K562 (cell line): ENCODE data around the gene MCM6. TPM values are rescaled to one million over a fixed set of nuclear protein-coding genes. Genes with fewer than 3 reads are reported as not detected.
A peak's percentile ranks its signal among the peaks of the same experiment; 100 is the strongest.

Experiments
- ATAC-seq: fragments of 200-7000 bp; cut with Tn5 transposase; 3 replicates; pipeline ENCODE4 v1.9.1; 2020; ENCODE audit warnings: moderate library complexity
- BruUV-seq: library from RNA; stranded (reverse); fragments of 400-500 nt; replicated peaks from 2 replicates; lab custom pipeline; 2021; lab: Mats Ljungman, UMichigan
- CTCF ChIA-PET: fragments of 300-600 bp; formaldehyde crosslinking; extraction: SDS; loops from one replicate; lab custom pipeline; 2021; ENCODE audit warnings: low intra/inter-chr PET ratio; lab: Yijun Ruan, JAX
- POLR2A ChIA-PET: fragments of 300-600, 350-650 bp; sonication (Branson Sonifier 250); formaldehyde crosslinking; extraction: SDS; loops from one replicate; lab custom pipeline; 2021; ENCODE audit warnings: antibody characterized with exemption, inconsistent platforms; lab: Yijun Ruan, JAX
- DNase-seq, 4 experiments: peaks; one replicate each; pipeline versions ENCODE4 v3.0.0 to v3.0.0-alpha.2; 2011 to 2018; ENCODE audit warnings: low spot score in 3 of 4, mixed read lengths in 3 of 4; ENCODE audit errors: extremely low read depth in 1 of 4
- FAIRE-seq: peaks from 2 replicates; lab custom pipeline; 2011; peaks lifted over from hg19 to GRCh38; lab: Jason Lieb, UNC
- H2AFZ ChIP-seq: 2 replicates; pipeline ENCODE4 v1.6.0; 2011; ENCODE audit warnings: low read depth, low read length, control low read depth, inconsistent platforms
- H3K27ac ChIP-seq: fragments of 200-600 bp; 3 replicates; pipeline ENCODE4 v1.8.0; 2011; ENCODE audit warnings: low read depth, mild to moderate bottlenecking, control low read depth, inconsistent platforms, low read length, moderate library complexity, mixed read lengths; ENCODE audit errors: extremely low read depth
- H3K27me3 ChIP-seq, 2 experiments: fragments of 300-600 bp in 1 of 2; 2 replicates in 1 of 2; 3 replicates in 1 of 2; pipeline versions ENCODE4 v1.6.0 to v1.8.0; 2011; ENCODE audit warnings: inconsistent platforms in 2 of 2, low read length in 2 of 2, mild to moderate bottlenecking in 1 of 2, mixed read lengths in 1 of 2, moderate library complexity in 1 of 2; ENCODE audit not compliant: control insufficient read depth in 2 of 2, insufficient read depth in 2 of 2
- H3K36me3 ChIP-seq: fragments of 300-600 bp; 3 replicates; pipeline ENCODE4 v1.8.0; 2011; ENCODE audit warnings: mild to moderate bottlenecking, low read length, inconsistent platforms; ENCODE audit not compliant: control insufficient read depth, insufficient read depth
- H3K4me1 ChIP-seq, 2 experiments: fragments of 200-600 bp in 1 of 2; replicated peaks in 1 of 2; 2 replicates in 1 of 2; 3 replicates in 1 of 2; pipeline versions ENCODE4 v1.5.1 to v1.8.0; 2011; ENCODE audit warnings: inconsistent platforms in 2 of 2, low read length in 2 of 2, mild to moderate bottlenecking in 1 of 2, mixed read lengths in 1 of 2, moderate library complexity in 1 of 2; ENCODE audit not compliant: control insufficient read depth in 2 of 2, insufficient read depth in 2 of 2
- H3K4me2 ChIP-seq: 2 replicates; pipeline ENCODE4 v1.6.1; 2011; ENCODE audit warnings: low read length, control low read depth, inconsistent platforms, mixed read lengths; ENCODE audit not compliant: insufficient read depth
- H3K4me3 ChIP-seq: fragments of 200-600 bp; sonication (generic), shearing (Covaris generic); 2 replicates; pipeline ENCODE4 v1.5.1; 2016; ENCODE audit warnings: control low read depth, inconsistent platforms
- H3K79me2 ChIP-seq: fragments of 200-600 bp; 3 replicates; pipeline ENCODE4 v1.8.0; 2011; ENCODE audit warnings: low read length, inconsistent platforms; ENCODE audit not compliant: control insufficient read depth, insufficient read depth
- H3K9ac ChIP-seq, 2 experiments: 2 replicates each; pipeline versions ENCODE4 v1.6.0 to v1.6.1; 2011; ENCODE audit warnings: low read depth in 2 of 2, low read length in 2 of 2, control low read depth in 1 of 2, inconsistent platforms in 1 of 2, mild to moderate bottlenecking in 1 of 2, mixed read lengths in 1 of 2; ENCODE audit not compliant: insufficient read depth in 1 of 2
- H3K9me1 ChIP-seq: one replicate; pipeline ENCODE4 v1.6.0; 2011; ENCODE audit warnings: inconsistent platforms, mild to moderate bottlenecking, low read length, moderate library complexity; ENCODE audit not compliant: control insufficient read depth, insufficient read depth
- H3K9me3 ChIP-seq: replicated peaks from 2 replicates; pipeline ENCODE4 v1.5.1; 2011; ENCODE audit warnings: low read depth, low read length, inconsistent platforms; ENCODE audit not compliant: control insufficient read depth, insufficient read depth
- H4K20me1 ChIP-seq: replicated peaks from 2 replicates; pipeline ENCODE4 v1.6.1; 2011; ENCODE audit warnings: low read length, inconsistent platforms, mixed read lengths; ENCODE audit not compliant: control insufficient read depth, insufficient read depth
- CBX3 ChIP-seq, 2 experiments: IDR thresholded peaks; 1 replicate in 1 of 2; 2 replicates in 1 of 2; pipeline ENCODE4 v1.6.1; 2012; ENCODE audit warnings: inconsistent platforms in 2 of 2, low read length in 2 of 2, borderline replicate concordance in 1 of 2, control low read depth in 1 of 2
- CBX5 ChIP-seq: IDR thresholded peaks from 2 replicates; pipeline ENCODE4 v1.6.1; 2014; ENCODE audit warnings: low read depth, borderline replicate concordance
- WGBS: fragments of 100-300 bp; shearing (Covaris generic); methylation state at CpG from one replicate; pipeline ENCODE4 v1.1.6; 2016; ENCODE audit warnings: low coverage, mixed read lengths; ENCODE audit not compliant: insufficient coverage; ENCODE audit errors: missing lambda C conversion rate; 5-methylcytosine and 5-hydroxymethylcytosine counted together
- in situ Hi-C: fragments of 300-500 bp; cut with MboI; formaldehyde crosslinking; loops from 4 replicates; pipeline ENCODE4 v1.15.0; 2018; ENCODE audit warnings: inconsistent platforms, mixed read lengths
- intact Hi-C: fragments of 100-400 bp; cut with micrococcal nuclease; formaldehyde crosslinking; loops from 2 replicates; pipeline ENCODE4 v1.14.2; 2022
- polyA plus RNA-seq, 8 experiments: library from polyadenylated mRNA; depleted of rRNA in 4 of 8; stranded (reverse) in 5 of 8; unstranded in 3 of 8; fragments of >200 nt; fragmentation: Nextera tagmentation in 2 of 8; fragmentation: Illumina TruSeq in 1 of 8; extraction: Ambion mirVana in 2 of 8; extraction: Trizol in 1 of 8; gene quantifications; 2 replicates each; pipeline versions ENCODE4 v1.2.1 to v1.2.3, GENCODE V29; 2011 to 2014; ENCODE audit warnings: inconsistent platforms in 1 of 8, missing spikeins in 1 of 8
- total RNA-seq, 7 experiments: library from RNA; depleted of rRNA in 6 of 7; stranded (reverse); fragments of >200 nt in 6 of 7; fragmentation: Illumina TruSeq in 2 of 7; extraction: Trizol in 2 of 7; gene quantifications; 2 replicates each; pipeline versions ENCODE4 v1.2.1 to v1.2.3, GENCODE V29; 2011 to 2021; ENCODE audit warnings: low replicate concordance in 1 of 7
- TF ChIP-seq, protein P1 (sequence below): fragments of 450-650 bp; IDR thresholded peaks from 2 replicates; pipeline ENCODE4 v1.6.1; 2017; ENCODE audit warnings: antibody characterized with exemption, mild to moderate bottlenecking
- TF ChIP-seq, protein P2 (sequence below), 2 experiments: IDR thresholded peaks; 2 replicates each; pipeline ENCODE4 v1.6.1; 2011; ENCODE audit warnings: borderline replicate concordance in 1 of 2, control low read depth in 1 of 2, low read depth in 1 of 2, low read length in 1 of 2, mild to moderate bottlenecking in 1 of 2, mixed read lengths in 1 of 2, moderate library complexity in 1 of 2; ENCODE audit not compliant: insufficient read depth in 1 of 2, insufficient read length in 1 of 2, poor library complexity in 1 of 2, severe bottlenecking in 1 of 2; ENCODE audit errors: extremely low read depth in 1 of 2
- TF ChIP-seq, protein P3 (sequence below): sonication (generic); formaldehyde crosslinking; IDR thresholded peaks from 2 replicates; pipeline ENCODE4 v1.8.1; 2023; ENCODE audit warnings: missing genetic modification reagents, mild to moderate bottlenecking, borderline replicate concordance

The MCM6 gene
- total and polyA plus RNA-seq, 9 of the 15 experiments (the other 6 are each of a cell fraction or from before 2014, with no cell fraction given) = 42.6 to 133 (median 82.4) TPM

DNA sequence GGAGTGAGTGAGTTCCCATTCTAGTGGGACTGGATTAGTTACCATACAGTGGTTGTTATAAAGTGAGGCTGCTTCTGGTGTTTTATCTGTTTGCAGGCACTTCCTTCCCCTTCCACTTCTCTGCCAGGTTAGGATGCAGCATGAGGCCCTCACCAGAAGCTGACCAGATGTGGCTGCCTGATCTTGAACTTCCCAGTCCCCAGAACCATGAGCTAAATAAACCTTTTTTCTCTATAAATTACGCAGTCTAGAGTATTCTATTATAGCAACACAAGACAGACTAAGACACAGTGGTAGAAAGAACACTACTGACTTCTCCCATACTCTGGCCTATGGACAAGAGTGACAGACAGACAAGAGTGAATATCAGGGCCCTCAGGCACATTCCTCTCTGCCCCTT is 53.4 kb downstream of the MCM6 start (continued):
- TF ChIP-seq, protein P1, sequence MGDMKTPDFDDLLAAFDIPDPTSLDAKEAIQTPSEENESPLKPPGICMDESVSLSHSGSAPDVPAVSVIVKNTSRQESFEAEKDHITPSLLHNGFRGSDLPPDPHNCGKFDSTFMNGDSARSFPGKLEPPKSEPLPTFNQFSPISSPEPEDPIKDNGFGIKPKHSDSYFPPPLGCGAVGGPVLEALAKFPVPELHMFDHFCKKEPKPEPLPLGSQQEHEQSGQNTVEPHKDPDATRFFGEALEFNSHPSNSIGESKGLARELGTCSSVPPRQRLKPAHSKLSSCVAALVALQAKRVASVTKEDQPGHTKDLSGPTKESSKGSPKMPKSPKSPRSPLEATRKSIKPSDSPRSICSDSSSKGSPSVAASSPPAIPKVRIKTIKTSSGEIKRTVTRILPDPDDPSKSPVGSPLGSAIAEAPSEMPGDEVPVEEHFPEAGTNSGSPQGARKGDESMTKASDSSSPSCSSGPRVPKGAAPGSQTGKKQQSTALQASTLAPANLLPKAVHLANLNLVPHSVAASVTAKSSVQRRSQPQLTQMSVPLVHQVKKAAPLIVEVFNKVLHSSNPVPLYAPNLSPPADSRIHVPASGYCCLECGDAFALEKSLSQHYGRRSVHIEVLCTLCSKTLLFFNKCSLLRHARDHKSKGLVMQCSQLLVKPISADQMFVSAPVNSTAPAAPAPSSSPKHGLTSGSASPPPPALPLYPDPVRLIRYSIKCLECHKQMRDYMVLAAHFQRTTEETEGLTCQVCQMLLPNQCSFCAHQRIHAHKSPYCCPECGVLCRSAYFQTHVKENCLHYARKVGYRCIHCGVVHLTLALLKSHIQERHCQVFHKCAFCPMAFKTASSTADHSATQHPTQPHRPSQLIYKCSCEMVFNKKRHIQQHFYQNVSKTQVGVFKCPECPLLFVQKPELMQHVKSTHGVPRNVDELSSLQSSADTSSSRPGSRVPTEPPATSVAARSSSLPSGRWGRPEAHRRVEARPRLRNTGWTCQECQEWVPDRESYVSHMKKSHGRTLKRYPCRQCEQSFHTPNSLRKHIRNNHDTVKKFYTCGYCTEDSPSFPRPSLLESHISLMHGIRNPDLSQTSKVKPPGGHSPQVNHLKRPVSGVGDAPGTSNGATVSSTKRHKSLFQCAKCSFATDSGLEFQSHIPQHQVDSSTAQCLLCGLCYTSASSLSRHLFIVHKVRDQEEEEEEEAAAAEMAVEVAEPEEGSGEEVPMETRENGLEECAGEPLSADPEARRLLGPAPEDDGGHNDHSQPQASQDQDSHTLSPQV = no peak
- TF ChIP-seq CBX5 (0 out of 2 replicates have a peak, but pooled peaks have one; percentile 48), CBX3 (IDR thresholded peaks at IDR 0.05; ENCODE audit: borderline replicate concordance in 1 of 2, low read length in 2 of 2) (no peak)

DNA sequence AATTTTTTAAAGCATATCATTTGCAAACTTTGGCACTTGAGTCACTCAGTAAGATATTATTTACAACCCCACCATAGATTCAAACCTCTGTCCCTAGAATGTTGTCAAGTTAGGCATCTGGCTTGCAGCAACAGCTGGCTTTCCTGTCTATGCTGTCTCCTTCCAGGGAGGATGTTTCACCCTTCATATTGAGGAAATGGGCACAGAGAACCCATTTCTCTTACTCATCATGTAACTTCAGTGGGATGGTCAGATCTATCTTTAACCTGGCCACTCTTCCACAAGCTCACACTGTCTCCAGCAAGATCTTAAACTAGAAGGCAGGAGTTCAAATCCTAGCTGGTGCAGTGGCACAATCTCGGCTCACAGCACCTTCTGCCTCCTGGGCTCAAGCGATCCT is 55.1 kb downstream of the MCM6 start:
- Histone ChIP-seq H3K27ac (no peak overlapping the region), H3K79me2 (no peaks in the 10 kb centered on the region), H3K36me3 (no peaks in the 10 kb centered on the region), H3K4me3 (no peak overlapping the region), H2AFZ (no peak overlapping the region), H3K9ac (no peak overlapping the region), H3K27me3 (peaks cover 46 to 67% of the 10 kb centered on the region in 2 experiments), H3K4me1 (peaks cover 0 to 5% of the 10 kb centered on the region in 2 experiments; a peak in 2 of 5 replicates), H3K4me2 (no peak overlapping the region), H3K9me3 (no peaks in the 10 kb centered on the region), H4K20me1 (no peaks in the 10 kb centered on the region), H3K9me1 (no peaks in the 10 kb centered on the region)
- in situ Hi-C loops (no loop called here), intact Hi-C loops (no loop called here)
- BruUV-seq = no TSS peak
- TF ChIP-seq, protein P2, sequence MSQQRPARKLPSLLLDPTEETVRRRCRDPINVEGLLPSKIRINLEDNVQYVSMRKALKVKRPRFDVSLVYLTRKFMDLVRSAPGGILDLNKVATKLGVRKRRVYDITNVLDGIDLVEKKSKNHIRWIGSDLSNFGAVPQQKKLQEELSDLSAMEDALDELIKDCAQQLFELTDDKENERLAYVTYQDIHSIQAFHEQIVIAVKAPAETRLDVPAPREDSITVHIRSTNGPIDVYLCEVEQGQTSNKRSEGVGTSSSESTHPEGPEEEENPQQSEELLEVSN (IDR thresholded peaks at IDR 0.05; ENCODE audit: borderline replicate concordance in 1 of 2, extremely low read depth in 1 of 2, insufficient read depth in 1 of 2, insufficient read length in 1 of 2, low read depth in 1 of 2, low read length in 1 of 2, poor library complexity in 1 of 2, severe bottlenecking in 1 of 2) = no peak
- TF ChIP-seq, protein P3, sequence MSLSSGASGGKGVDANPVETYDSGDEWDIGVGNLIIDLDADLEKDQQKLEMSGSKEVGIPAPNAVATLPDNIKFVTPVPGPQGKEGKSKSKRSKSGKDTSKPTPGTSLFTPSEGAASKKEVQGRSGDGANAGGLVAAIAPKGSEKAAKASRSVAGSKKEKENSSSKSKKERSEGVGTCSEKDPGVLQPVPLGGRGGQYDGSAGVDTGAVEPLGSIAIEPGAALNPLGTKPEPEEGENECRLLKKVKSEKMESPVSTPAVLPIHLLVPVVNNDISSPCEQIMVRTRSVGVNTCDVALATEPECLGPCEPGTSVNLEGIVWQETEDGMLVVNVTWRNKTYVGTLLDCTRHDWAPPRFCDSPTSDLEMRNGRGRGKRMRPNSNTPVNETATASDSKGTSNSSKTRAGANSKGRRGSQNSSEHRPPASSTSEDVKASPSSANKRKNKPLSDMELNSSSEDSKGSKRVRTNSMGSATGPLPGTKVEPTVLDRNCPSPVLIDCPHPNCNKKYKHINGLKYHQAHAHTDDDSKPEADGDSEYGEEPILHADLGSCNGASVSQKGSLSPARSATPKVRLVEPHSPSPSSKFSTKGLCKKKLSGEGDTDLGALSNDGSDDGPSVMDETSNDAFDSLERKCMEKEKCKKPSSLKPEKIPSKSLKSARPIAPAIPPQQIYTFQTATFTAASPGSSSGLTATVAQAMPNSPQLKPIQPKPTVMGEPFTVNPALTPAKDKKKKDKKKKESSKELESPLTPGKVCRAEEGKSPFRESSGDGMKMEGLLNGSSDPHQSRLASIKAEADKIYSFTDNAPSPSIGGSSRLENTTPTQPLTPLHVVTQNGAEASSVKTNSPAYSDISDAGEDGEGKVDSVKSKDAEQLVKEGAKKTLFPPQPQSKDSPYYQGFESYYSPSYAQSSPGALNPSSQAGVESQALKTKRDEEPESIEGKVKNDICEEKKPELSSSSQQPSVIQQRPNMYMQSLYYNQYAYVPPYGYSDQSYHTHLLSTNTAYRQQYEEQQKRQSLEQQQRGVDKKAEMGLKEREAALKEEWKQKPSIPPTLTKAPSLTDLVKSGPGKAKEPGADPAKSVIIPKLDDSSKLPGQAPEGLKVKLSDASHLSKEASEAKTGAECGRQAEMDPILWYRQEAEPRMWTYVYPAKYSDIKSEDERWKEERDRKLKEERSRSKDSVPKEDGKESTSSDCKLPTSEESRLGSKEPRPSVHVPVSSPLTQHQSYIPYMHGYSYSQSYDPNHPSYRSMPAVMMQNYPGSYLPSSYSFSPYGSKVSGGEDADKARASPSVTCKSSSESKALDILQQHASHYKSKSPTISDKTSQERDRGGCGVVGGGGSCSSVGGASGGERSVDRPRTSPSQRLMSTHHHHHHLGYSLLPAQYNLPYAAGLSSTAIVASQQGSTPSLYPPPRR (CRISPR knock-in tag) = no peak
- ChIA-PET POLR2A (no interaction called here), CTCF (no interaction called here)
- DNase-seq (no peak), FAIRE-seq (no peak), ATAC-seq (no peak)
- WGBS = 6% methylated on average over 2 of the region's 2 CpGs
